Neural progenitor cell (in vitro differentiated cells): ENCODE results near the gene LINC01488. TPM values are rescaled to one million over a fixed set of nuclear protein-coding genes. Genes with fewer than 3 reads are reported as not detected.

Experiments
- DNase-seq: peaks from one replicate; pipeline ENCODE4 v3.0.0-alpha.2; 2016; ENCODE audit warnings: low spot score
- H2AFZ ChIP-seq: fragments of 200-600 bp; sonication (generic); replicated peaks from 2 replicates; pipeline ENCODE4 v1.6.1; 2016; ENCODE audit warnings: antibody characterized with exemption
- H3F3A ChIP-seq: fragments of 200-600 bp; sonication (generic); 2 replicates; pipeline ENCODE4 v1.6.1; 2016; ENCODE audit warnings: antibody characterized with exemption, low read depth
- H3K27ac ChIP-seq: fragments of 200-600 bp; sonication (generic); 2 replicates; pipeline ENCODE4 v1.5.1; 2016; ENCODE audit warnings: mild to moderate bottlenecking
- H3K27me3 ChIP-seq: fragments of 200-600 bp; sonication (generic); 2 replicates; pipeline ENCODE4 v1.6.1; 2016; ENCODE audit warnings: mild to moderate bottlenecking, moderate library complexity
- H3K36me3 ChIP-seq: fragments of 200-600 bp; sonication (generic); 2 replicates; pipeline ENCODE4 v1.5.1; 2016
- H3K4me1 ChIP-seq: fragments of 200-600 bp; sonication (generic); 2 replicates; pipeline ENCODE4 v1.6.1; 2016; ENCODE audit warnings: mixed run types
- H3K4me2 ChIP-seq: fragments of 200-600 bp; sonication (generic); 2 replicates; pipeline ENCODE4 v1.6.1; 2016
- H3K4me3 ChIP-seq: fragments of 200-600 bp; sonication (generic); 2 replicates; pipeline ENCODE4 v1.5.1; 2016
- H3K79me2 ChIP-seq: fragments of 200-600 bp; sonication (generic); 2 replicates; pipeline ENCODE4 v1.6.1; 2016; ENCODE audit warnings: low read depth
- H3K9ac ChIP-seq: fragments of 200-600 bp; sonication (generic); 2 replicates; pipeline ENCODE4 v1.6.1; 2016
- H3K9me3 ChIP-seq: fragments of 200-600 bp; sonication (generic); 2 replicates; pipeline ENCODE4 v1.5.1; 2016; ENCODE audit warnings: low read depth
- H4K20me1 ChIP-seq: fragments of 200-600 bp; sonication (generic); 2 replicates; pipeline ENCODE4 v1.6.1; 2016; ENCODE audit warnings: low read depth
- H3K27ac Mint-ChIP-seq: 3 replicates; pipeline ENCODE4 v1.8.0; 2021; ENCODE audit warnings: mixed read lengths
- H3K27me3 Mint-ChIP-seq: 2 replicates; pipeline ENCODE4 v1.8.0; 2022; ENCODE audit warnings: low read depth, mild to moderate bottlenecking, inconsistent platforms, moderate library complexity, mixed read lengths; ENCODE audit not compliant: insufficient read depth
- H3K36me3 Mint-ChIP-seq: 3 replicates; pipeline ENCODE4 v1.8.0; 2021; ENCODE audit warnings: mixed read lengths
- H3K4me1 Mint-ChIP-seq: 3 replicates; pipeline ENCODE4 v1.8.0; 2021; ENCODE audit warnings: mixed read lengths
- H3K4me3 Mint-ChIP-seq: 3 replicates; pipeline ENCODE4 v1.8.0; 2021; ENCODE audit warnings: mild to moderate bottlenecking, moderate library complexity, mixed read lengths
- H3K9me3 Mint-ChIP-seq: 3 replicates; pipeline ENCODE4 v1.8.0; 2020; ENCODE audit warnings: mixed read lengths
- EZH2 ChIP-seq: fragments of 200-600 bp; sonication (generic); IDR thresholded peaks from 2 replicates; pipeline ENCODE4 v1.6.1; 2017; ENCODE audit warnings: antibody characterized with exemption, mild to moderate bottlenecking, moderate library complexity
- EZH2phosphoT487 ChIP-seq: fragments of 200-600 bp; sonication (generic); IDR thresholded peaks from 2 replicates; pipeline ENCODE4 v1.6.1; 2017; ENCODE audit warnings: antibody characterized with exemption
- total RNA-seq: library from RNA; depleted of rRNA; stranded (reverse); fragments of >200 nt; gene quantifications from 2 replicates; pipeline ENCODE4 v1.2.3, GENCODE V29; 2015; ENCODE audit warnings: low replicate concordance
- TF ChIP-seq, protein P1 (sequence below): fragments of 200-600 bp; sonication (generic); IDR thresholded peaks from 2 replicates; pipeline ENCODE4 v1.5.1; 2017; ENCODE audit warnings: antibody characterized with exemption, mild to moderate bottlenecking

Gene LINC01488
- total RNA-seq, 1 donor from 2014 or later = 0.09 TPM

DNA sequence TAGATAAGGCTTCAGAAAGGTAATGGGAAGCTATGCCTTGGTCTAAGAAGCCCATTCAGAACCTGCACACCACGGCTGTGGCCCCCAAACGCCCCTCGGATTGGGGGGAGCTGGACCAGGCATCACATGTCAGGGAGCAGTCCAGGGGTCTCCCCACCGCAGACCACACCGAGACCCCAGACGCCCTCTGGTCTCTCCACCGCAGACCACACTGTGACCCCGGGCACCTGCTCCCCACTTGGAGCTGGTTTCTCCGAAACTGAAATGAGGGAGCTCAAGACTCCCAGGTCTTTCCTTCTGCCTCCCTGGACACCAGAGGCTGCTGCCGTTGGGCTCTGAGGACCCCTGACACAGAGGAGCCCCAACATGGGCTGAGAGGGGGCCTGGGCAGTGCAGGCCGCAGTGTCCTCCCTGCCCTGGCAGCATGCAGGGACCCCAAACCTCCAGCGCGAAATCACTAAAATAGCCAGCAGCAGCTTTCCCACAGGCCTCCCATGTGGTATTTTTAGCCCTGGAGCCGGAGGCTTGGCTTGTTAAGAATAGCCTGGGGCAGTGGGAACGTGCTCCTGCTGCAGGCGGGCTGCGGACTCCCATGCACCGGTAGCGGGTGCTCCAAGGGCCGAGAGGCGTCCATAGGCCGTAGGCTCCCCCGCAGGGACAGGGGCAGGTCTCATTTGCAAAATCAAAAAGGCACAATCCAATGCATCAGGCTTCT, 7.7 kb downstream of the LINC01488 start:
- Histone ChIP-seq H3K4me3 (no peak overlapping the region), H3K36me3 (no peaks in the 10 kb centered on the region), H3K79me2 (no peaks in the 10 kb centered on the region), H2AFZ (no peak overlapping the region), H3K27me3 (no peaks in the 10 kb centered on the region), H3F3A (no peaks in the 10 kb centered on the region), H3K4me2 (no peak overlapping the region), H4K20me1 (no peaks in the 10 kb centered on the region), H3K9ac (no peak overlapping the region), H3K4me1 (peaks cover 23% of the 10 kb centered on the region), H3K27ac (no peak overlapping the region), H3K9me3 (no peaks in the 10 kb centered on the region)
- no peaks in the 10 kb centered on the region for H3K36me3 Mint-ChIP-seq
- TF ChIP-seq EZH2phosphoT487 (no peak), EZH2 (no peak)
- TF ChIP-seq, protein P1, sequence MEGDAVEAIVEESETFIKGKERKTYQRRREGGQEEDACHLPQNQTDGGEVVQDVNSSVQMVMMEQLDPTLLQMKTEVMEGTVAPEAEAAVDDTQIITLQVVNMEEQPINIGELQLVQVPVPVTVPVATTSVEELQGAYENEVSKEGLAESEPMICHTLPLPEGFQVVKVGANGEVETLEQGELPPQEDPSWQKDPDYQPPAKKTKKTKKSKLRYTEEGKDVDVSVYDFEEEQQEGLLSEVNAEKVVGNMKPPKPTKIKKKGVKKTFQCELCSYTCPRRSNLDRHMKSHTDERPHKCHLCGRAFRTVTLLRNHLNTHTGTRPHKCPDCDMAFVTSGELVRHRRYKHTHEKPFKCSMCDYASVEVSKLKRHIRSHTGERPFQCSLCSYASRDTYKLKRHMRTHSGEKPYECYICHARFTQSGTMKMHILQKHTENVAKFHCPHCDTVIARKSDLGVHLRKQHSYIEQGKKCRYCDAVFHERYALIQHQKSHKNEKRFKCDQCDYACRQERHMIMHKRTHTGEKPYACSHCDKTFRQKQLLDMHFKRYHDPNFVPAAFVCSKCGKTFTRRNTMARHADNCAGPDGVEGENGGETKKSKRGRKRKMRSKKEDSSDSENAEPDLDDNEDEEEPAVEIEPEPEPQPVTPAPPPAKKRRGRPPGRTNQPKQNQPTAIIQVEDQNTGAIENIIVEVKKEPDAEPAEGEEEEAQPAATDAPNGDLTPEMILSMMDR = no peak
- no peak for DNase-seq
- peaks cover 14% of the 10 kb centered on the region for H3K27me3 Mint-ChIP-seq
- peaks cover 43% of the 10 kb centered on the region for H3K4me1 Mint-ChIP-seq
- H3K9me3 Mint-ChIP-seq = no peaks in the 10 kb centered on the region
- no peak overlapping the region for H3K27ac Mint-ChIP-seq
- H3K4me3 Mint-ChIP-seq = no peak overlapping the region

DNA sequence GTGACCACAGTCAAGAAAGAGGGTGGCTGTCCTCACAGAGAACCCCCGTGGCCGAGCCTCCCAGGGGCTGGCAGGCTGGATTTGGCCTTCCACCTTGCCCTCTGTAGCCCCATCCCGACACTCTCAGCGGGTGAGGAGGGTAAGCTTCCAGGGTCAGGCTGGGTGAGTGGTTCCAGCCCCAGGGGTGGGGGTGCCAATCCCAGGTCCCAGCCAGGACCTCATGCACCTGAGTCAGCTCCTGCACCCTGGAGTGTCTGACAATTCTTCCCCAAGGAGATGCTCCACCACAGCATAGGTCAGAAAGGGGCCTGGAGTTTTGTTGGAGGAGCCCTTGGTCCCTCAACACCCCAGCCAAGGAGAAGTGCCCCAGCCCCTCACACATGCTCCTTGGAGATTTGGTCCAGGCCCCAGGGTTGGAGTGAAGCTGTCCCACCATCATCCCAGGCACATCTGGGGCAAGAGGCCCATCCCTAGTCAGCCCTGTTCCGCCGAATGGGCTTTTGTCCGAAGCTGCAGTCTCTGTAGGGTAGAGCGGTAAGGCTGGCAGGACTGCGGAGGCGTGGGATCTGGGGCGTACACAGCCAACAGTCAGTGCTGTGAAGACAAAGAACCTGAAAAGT, 8.4 kb downstream of the LINC01488 start:
- Histone ChIP-seq H3K36me3 (no peaks in the 10 kb centered on the region), H3K4me3 (no peak overlapping the region), H3K9me3 (no peaks in the 10 kb centered on the region), H2AFZ (no peak overlapping the region), H4K20me1 (no peaks in the 10 kb centered on the region), H3K4me2 (no peak overlapping the region), H3K9ac (no peak overlapping the region), H3K27ac (no peak overlapping the region), H3K4me1 (peaks cover 17% of the 10 kb centered on the region), H3K79me2 (no peaks in the 10 kb centered on the region), H3F3A (no peaks in the 10 kb centered on the region), H3K27me3 (no peaks in the 10 kb centered on the region)
- DNase-seq = no peak
- Mint-ChIP-seq H3K4me3 (no peak overlapping the region), H3K27me3 (peaks cover 14% of the 10 kb centered on the region), H3K27ac (no peak overlapping the region), H3K36me3 (no peaks in the 10 kb centered on the region), H3K9me3 (no peaks in the 10 kb centered on the region), H3K4me1 (peaks cover 39% of the 10 kb centered on the region)
- TF ChIP-seq, protein P1 = no peak
- TF ChIP-seq EZH2 = no peak
- no peak for TF ChIP-seq EZH2phosphoT487

DNA sequence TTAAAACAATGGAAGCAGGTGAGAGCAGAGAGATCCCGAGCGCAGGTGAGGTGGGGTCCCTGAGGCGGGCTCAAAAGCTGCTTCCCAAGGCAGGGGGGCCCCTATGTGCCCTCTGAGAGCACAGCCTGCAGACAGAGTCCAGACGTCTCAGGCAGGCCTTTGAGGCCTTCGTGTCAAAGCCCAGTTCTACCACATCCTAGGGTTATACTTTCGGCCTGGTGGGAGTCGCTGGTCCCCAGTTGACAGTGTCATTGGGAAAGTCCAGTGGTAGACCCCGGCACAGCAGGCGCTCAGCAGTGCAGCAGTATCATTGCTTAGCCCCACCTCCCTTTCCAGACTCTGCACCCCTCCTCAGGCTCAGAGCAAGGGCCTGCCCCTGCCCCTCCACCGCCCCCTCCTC, 9.1 kb downstream of the LINC01488 start:
- H3K27me3 ChIP-seq = no peaks in the 10 kb centered on the region
- peak overlapping the region; percentile 87 for H3K27ac Mint-ChIP-seq

More for the DNA sequence above, 9.1 kb downstream of the LINC01488 start:
- Histone ChIP-seq H3K9ac (no peak overlapping the region), H3K4me2 (no peak overlapping the region), H3F3A (no peaks in the 10 kb centered on the region), H3K27ac (no peak overlapping the region), H4K20me1 (no peaks in the 10 kb centered on the region), H3K79me2 (no peaks in the 10 kb centered on the region), H3K4me1 (peaks cover 11% of the 10 kb centered on the region), H3K36me3 (no peaks in the 10 kb centered on the region), H3K9me3 (no peaks in the 10 kb centered on the region), H2AFZ (no peak overlapping the region), H3K4me3 (no peak overlapping the region)
- H3K4me3 Mint-ChIP-seq = no peak overlapping the region
- TF ChIP-seq EZH2 (no peak), EZH2phosphoT487 (no peak)
- TF ChIP-seq, protein P1 = no peak
- H3K36me3 Mint-ChIP-seq = no peaks in the 10 kb centered on the region
- DNase-seq = no peak
- peaks cover 35% of the 10 kb centered on the region for H3K4me1 Mint-ChIP-seq
- peaks cover 15% of the 10 kb centered on the region for H3K27me3 Mint-ChIP-seq
- no peaks in the 10 kb centered on the region for H3K9me3 Mint-ChIP-seq
